HG02798 (cell line): Measurements from ENCODE around the gene CTIF.

Experiments used
- ATAC-seq: cut with Tn5 transposase; IDR thresholded peaks from one replicate; pipeline ENCODE4 v1.9.1; 2021; ENCODE audit warnings: mild to moderate bottlenecking; ENCODE audit not compliant: unreplicated experiment, poor library complexity

The CTIF gene

GRCh38 chr18:48900469-48900868 lies 361.6 kb downstream of the CTIF start:
- no peak for ATAC-seq

- ATAC-seq = no peak
These were observed 362.6 kb downstream of the CTIF start for GRCh38 chr18:48901145-48902022.

DNA sequence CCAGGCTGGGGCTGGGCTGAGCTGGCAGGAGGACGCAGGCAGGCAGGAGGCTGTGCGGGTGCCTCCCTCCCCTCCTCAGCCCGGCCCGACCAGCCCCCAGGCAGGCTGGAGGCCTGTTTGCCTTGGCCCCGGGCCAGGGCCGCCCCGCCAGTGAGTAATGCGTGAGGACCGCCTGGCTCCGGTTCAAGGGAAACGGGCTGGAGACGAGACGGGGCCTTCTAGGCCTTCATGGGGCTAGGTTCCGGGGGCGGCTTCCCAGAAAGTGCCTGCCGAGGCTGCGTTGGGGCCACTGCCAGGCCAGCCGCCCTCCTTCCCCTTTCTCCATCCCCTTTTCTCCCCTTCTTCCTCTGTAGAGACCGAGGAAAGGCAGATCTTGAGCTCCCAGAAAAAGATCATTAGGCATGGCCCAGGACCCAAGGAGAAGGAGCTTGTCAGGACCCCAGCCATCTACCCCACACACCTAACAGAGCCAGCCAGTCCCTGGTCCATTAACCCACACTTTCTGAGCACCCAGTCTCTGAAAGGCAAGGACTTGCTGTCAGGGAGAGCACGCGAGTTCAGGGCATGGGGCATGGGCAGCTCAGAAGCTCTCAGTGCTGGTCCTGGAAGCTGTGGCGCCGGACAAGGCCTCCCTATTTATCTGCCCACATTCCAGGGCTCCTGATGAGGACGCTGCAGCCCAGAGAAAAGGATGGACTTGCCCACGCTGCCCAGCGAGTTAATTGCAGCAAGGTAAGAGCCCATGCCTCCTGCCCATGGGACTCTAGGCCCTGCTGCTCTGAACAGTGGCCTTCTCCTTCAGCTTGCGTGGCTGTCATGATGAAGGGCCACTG lies 363.4 kb downstream of the CTIF start:
- ATAC-seq = no peak

DNA sequence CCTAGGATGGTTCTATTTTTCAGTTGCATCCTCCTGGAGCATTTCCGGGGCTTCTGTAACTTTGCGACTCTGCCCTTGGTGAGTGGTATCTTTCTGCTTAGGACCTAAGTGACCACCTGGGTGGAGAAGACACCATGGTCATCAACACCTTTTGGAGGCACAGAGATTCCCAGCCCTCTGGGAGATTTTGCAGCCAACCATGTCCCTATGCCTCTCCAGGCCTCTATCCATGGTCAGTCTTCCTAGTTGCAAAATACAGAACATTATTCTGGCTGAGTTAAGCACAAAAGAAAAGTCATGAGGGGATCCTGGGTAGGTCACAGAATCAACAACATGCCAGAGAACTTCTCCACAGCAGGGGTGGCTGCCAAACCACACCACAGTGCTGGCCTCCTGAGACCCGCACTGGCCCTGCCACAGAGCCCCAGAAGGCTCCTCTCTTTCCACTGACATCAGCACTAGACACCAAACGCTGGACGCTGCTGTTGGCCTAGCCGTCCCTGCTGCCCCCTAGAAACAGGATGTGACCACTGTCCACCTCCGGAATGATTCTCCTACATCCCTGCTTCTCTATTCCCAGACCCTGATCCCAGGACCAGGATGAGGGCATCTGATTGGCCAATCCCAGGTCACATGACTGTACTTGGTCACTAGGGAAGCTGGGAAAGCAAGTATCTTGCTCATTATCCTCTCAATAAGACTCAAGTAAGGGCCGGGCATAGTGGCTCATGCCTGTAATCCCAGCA lies 364.2 kb downstream of the CTIF start:
- no peak for ATAC-seq

DNA sequence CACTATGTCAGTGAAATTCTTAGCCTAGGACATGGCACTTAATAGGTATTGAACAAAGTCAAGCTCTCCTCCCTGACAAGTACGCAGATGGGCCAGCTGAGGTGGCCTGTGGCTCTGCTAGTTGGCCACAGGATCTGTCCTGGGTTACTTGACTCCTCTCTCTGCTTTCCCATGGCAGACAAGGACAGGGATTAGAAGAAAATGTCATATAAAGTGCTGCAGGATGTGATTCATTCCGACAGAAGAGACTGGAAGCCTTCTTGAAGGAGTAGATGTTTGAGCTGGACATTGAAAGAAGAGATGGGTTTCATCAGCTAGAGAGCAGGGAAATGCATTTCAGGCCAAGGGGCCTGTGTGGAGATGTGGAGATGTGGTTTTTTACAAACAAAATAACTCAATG lies 365.3 kb downstream of the CTIF start:
- no peak for ATAC-seq

DNA sequence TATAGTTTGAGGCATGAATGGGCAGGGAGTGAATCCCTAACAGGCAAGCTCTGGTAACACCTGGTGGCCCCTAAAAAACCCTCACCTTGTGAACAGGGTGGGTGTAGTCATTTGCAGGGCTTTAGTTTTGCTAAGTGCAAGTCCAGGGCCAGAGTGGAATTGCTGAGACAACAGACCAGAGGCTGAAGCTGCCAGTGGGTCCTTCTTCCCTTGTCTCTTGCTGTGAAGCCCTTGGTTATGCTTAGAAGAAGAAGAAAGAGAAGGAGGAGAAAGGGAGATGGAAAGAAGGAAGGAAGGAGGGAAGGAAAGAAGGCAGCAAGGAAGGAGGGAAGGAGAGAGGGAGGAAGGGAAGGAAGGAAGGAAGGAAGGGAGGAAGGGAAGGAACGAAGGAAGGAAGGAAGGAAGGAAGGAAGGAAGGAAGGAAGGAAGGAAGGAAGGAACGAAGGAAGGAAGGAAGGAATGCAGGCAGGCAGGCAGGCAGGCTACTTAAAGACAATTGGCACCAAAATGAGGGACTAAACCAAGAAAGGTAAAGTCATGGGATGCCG lies 366.1 kb downstream of the CTIF start:
- ATAC-seq = no peak

GRCh38 chr18:48905513-48905912 lies 366.7 kb downstream of the CTIF start:
- ATAC-seq = no peak

- no peak for ATAC-seq
These were observed 370.1 kb downstream of the CTIF start for GRCh38 chr18:48908916-48909315.

DNA sequence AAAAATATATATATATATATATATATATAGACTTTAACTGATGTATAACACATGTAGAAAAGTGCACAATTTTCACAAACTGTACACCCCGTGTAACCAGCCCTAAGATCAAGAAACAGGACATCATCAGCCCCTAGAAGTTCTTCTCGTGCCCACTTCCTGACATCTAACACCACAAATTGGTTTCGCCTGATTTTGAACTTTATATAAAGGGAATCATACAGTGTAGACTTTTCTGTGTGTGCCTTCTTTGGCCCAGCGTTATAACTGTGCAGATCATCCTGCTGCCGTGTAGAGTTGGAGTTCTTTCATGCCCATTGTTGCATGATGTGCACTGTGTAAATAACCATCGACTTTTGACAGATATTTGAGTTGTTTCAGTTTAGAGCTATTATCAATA lies 370.9 kb downstream of the CTIF start:
- ATAC-seq = no peak

DNA sequence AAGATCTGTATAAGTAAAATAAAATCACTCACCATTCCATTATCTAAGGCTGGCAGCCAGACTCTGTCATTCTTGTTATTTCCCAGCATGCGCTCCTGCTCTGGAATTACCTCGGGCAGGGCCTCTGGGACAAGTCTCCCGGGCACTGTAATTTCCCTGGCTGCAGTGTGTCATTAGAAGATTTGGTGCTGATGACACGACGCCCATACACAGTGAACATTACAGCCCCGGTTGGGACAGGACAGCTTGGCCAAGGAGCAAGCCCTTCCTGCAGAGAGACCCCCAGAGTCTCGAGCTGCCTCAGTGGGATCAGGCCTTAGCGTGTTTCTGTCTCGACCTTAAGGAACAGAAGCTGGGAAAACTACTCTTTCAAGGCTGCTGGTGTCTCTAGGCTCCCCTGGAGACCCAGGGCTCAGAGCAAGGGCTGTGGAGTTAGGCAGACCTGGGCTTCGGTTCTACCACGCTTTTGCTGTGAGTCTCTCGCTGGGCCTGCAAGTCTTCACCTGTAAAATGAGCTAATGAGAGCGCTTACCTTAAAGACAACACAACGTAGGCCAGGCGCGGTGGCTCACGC lies 372.2 kb downstream of the CTIF start:
- no peak for ATAC-seq
